Activated naive CD8-positive, alpha-beta T cell treated with anti-CD3 and anti-CD28 coated beads for 36 hours (primary cell): ENCODE results near the gene KIRREL3. TPM values are rescaled to one million over a fixed set of nuclear protein-coding genes. Genes with fewer than 3 reads are reported as not detected.

Experiments
- DNase-seq: peaks from one replicate; pipeline ENCODE4 v3.0.0; 2021
- H3K27ac Mint-ChIP-seq: one replicate; pipeline ENCODE4 v1.8.0; 2022; ENCODE audit warnings: mild to moderate bottlenecking, moderate library complexity, mixed read lengths
- H3K27me3 Mint-ChIP-seq: one replicate; pipeline ENCODE4 v1.8.0; 2022; ENCODE audit warnings: mild to moderate bottlenecking, mixed read lengths
- H3K36me3 Mint-ChIP-seq: one replicate; pipeline ENCODE4 v1.8.0; 2021; ENCODE audit warnings: mild to moderate bottlenecking, mixed read lengths
- H3K4me1 Mint-ChIP-seq: one replicate; pipeline ENCODE4 v1.8.0; 2021; ENCODE audit warnings: mixed read lengths
- H3K4me3 Mint-ChIP-seq: one replicate; pipeline ENCODE4 v1.8.0; 2022; ENCODE audit warnings: mild to moderate bottlenecking, moderate library complexity, mixed read lengths
- H3K9me3 Mint-ChIP-seq: one replicate; pipeline ENCODE4 v1.8.0; 2022; ENCODE audit warnings: mixed read lengths
- total RNA-seq, 2 experiments: library from RNA; stranded (reverse); gene quantifications; one replicate each; pipeline ENCODE4 v1.2.3, GENCODE V29; 2021

Gene KIRREL3
- total RNA-seq, 2 experiments from 2014 or later = not detected

DNA sequence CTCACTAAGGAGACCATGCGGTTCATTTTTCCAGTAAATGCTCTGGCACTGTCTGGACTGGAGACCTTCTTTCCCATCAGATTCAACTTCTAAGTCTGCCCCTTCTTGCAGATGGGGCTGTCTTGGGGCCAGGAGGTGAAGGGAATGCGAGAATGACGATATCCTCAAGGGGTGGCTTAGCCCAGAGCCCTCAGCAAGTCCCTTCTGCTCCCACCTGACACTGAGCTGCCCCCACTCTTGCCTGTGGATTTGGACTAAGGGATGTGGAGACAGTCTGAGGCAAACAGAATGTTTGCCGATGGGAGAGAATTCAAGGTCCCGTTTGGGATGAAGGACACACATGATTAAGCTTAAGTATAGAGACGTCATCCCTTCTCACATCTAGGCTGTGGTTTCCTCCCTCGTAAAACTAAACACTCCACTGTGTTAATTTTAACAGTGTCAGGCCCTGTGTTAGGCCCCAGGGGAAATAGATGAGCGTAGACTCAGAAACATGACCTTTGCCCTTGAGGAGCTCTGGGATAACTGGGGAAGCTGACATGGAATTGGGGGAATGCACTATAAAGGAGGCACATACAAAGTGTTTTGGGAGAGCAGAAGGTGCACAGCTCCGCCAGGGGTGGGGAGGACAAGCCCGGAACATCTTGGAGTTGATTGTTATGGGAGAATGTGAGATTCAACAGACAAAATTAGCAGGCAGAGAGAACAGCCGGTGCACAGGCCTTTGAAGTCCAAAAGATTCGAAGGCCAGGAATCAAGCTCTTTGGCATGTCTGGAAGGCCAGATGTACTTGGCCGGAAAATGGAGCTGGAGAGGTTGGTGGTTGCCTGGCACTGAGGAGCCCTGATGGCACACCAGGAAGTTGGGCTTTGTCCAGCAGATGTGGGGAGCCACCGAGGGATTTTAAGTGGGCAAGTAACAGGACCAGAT, 573.5 kb downstream of the KIRREL3 start:
- no peak for DNase-seq
- H3K9me3 Mint-ChIP-seq = no peaks in the 10 kb centered on the region
- no peaks in the 10 kb centered on the region for H3K4me1 Mint-ChIP-seq
- no peak overlapping the region for H3K4me3 Mint-ChIP-seq
- no peak overlapping the region for H3K27ac Mint-ChIP-seq
- no peaks in the 10 kb centered on the region for H3K27me3 Mint-ChIP-seq
- H3K36me3 Mint-ChIP-seq = no peaks in the 10 kb centered on the region

DNA sequence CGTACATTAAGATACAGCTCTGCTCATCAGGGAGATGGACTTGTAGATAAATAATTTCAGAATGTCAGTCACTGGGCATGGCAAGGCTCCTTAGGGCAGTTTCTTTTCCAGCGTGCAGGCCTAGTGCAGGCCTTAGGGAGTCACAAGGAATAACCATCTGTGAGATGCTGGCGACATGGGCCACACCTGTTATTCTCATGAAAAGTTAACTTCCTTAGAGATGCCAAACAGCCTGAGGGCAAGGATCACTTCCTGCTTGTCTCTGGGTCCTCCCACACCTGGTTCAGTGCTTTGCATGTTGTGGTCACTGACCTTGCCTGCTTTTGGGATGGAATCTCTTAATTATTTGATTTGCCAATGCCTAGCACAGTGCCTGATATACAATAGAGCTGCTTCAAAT, 574.5 kb downstream of the KIRREL3 start:
- Mint-ChIP-seq H3K27me3 (peaks cover 5% of the 10 kb centered on the region), H3K9me3 (no peaks in the 10 kb centered on the region), H3K4me3 (no peak overlapping the region), H3K4me1 (no peaks in the 10 kb centered on the region), H3K36me3 (no peaks in the 10 kb centered on the region), H3K27ac (no peak overlapping the region)
- no peak for DNase-seq

DNA sequence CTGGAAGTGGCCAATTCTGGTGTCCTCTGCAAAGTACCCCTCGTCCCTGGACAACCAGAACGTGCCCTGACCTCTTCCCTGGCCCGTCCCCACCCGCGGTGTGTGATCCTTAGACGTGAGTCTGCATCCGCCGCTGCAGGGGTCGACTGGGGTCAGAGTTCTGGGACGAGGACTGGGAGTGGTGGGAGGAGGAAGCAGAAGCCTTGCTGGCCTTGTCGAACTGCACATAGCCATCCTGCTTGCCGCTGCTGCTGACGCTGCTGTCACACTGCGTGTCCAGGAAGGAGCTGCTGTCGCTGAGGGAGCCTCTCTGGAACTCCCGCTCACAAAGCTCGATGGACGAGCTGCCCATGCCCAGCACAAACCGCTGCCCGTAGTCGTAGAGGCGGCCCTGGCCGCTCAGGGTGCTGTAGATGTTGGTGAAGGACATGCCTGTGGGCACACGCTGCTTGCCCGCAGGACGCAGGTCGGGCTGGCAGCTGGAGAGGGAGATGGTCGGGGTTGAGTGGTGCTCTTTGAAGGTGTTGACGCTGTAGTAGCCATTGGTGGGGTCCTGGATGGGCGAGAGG, 576.0 kb downstream of the KIRREL3 start:
- Mint-ChIP-seq H3K4me3 (no peak overlapping the region), H3K4me1 (peaks cover 3% of the 10 kb centered on the region), H3K36me3 (no peaks in the 10 kb centered on the region), H3K27ac (no peak overlapping the region), H3K9me3 (no peaks in the 10 kb centered on the region), H3K27me3 (peaks cover 12% of the 10 kb centered on the region)
- DNase-seq = no peak

DNA sequence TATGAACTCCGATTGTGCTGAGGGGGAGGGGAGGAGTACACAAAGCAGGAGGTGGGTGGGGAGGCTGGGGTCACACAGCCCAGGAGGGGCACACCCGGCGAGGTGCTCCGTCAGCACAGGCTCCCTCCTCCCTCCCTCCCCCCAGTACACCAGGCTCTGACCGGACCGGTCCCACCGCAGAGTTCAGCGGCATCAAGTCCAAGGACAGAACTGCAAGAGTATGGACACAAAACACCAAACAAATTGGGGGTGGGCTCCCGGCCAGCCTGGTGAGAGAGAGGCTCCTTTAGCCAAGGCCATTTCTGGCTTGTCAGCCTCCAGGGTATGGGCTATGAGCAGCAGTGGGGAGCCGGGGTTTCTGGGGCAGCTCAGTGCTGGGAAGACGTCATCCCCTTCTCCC, 576.8 kb downstream of the KIRREL3 start:
- no peak for DNase-seq
- peaks cover 3% of the 10 kb centered on the region for H3K4me1 Mint-ChIP-seq
- H3K9me3 Mint-ChIP-seq = no peaks in the 10 kb centered on the region
- H3K4me3 Mint-ChIP-seq = no peak overlapping the region
- H3K36me3 Mint-ChIP-seq = no peaks in the 10 kb centered on the region
- H3K27ac Mint-ChIP-seq = no peak overlapping the region
- peaks cover 16% of the 10 kb centered on the region for H3K27me3 Mint-ChIP-seq

DNA sequence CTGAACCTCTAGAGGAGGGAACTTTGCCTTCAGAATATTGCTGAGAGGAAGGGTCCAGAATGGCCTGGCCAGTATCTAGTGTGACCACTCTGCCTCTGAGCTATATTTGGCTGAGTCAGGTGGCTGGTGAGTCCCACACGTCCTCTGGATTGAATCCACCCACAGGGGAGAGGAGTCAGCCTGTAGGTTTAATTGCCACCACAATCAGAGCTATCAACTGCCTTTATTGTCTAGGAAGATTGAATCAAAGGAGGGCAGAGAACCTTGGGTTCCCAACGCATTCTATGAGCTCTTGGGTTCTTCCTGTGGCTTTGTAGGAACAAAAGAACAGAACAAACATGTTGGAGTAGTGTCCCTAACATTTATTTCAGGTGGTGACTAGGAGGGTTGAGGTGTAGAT, 577.4 kb downstream of the KIRREL3 start:
- Mint-ChIP-seq H3K4me3 (no peak overlapping the region), H3K9me3 (no peaks in the 10 kb centered on the region), H3K27ac (no peak overlapping the region), H3K36me3 (no peaks in the 10 kb centered on the region), H3K27me3 (peaks cover 21% of the 10 kb centered on the region), H3K4me1 (peaks cover 3% of the 10 kb centered on the region)
- no peak for DNase-seq

DNA sequence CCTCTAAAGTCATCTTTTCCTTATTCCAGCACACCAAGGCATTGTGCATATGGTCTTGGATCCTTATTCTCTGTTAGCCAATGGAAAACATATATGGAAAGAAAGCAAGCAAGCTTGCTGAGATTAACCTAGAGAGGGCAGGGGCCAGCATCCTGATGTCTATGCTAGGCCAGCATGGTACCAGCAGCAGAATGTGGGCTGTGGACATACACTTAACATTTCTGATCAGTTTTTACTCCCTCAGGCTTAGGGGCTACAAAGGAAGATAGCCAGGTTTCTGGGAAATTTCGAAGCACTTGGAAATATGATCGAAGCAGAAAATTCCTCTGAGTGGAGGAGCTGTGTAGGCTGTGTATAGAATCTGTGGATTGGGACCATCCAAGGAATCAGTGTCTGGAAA, 578.1 kb downstream of the KIRREL3 start:
- H3K4me1 Mint-ChIP-seq = peaks cover 3% of the 10 kb centered on the region
- no peak for DNase-seq
- no peaks in the 10 kb centered on the region for H3K9me3 Mint-ChIP-seq
- peaks cover 21% of the 10 kb centered on the region for H3K27me3 Mint-ChIP-seq
- H3K27ac Mint-ChIP-seq = no peak overlapping the region
- H3K4me3 Mint-ChIP-seq = no peak overlapping the region
- H3K36me3 Mint-ChIP-seq = no peaks in the 10 kb centered on the region

DNA sequence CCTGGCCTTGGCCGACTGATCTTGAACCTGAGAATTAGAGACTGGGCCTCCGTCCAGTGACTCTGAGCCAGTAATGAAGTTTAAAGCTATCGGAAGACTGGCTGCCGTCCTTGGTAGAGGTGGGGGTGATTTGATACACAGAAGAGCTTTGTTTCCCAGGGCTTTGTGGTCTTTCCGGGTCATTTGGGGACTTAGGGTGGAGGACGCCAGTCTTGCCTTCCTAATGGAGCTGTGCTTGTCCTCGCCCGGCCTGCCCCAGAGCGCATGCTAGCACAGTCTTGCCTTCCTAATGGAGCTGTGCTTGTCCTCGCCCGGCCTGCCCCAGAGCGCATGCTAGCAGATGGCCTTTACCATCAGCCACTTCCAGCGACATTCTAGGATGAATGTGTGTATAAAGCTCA, 579.3 kb downstream of the KIRREL3 start:
- no peak overlapping the region for H3K4me3 Mint-ChIP-seq
- DNase-seq = no peak
- no peak overlapping the region for H3K27ac Mint-ChIP-seq
- no peaks in the 10 kb centered on the region for H3K9me3 Mint-ChIP-seq
- H3K27me3 Mint-ChIP-seq = peaks cover 21% of the 10 kb centered on the region
- peaks cover 5% of the 10 kb centered on the region for H3K4me1 Mint-ChIP-seq
- no peaks in the 10 kb centered on the region for H3K36me3 Mint-ChIP-seq

DNA sequence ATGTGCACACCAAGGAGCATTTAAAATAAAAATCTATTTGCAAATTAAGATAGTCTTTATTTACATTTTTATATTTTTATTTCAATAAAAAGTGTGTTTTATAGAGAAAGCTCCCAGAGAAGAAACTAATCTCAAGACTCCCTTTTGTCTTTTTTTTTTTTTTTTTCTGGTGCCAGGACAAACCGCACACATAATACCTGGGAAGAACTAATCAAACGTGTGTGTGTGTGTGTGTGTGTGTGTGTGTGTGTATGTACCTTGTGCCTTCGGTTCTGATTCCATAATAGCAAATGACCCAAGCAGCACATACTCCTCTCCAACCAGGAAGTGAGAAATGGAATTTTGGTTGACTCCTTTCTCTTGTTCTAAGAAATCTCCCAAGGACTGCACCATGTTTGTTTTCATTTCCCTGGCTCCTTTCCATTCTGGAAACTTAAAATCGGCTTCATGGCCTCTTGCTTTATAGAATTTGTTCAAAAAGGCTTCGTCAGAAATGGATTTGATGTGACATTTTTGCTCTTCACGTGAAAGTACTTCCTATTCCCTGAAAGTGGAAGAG, 579.8 kb downstream of the KIRREL3 start:
- peaks cover 10% of the 10 kb centered on the region for H3K4me1 Mint-ChIP-seq
- no peaks in the 10 kb centered on the region for H3K9me3 Mint-ChIP-seq
- H3K27me3 Mint-ChIP-seq = peaks cover 21% of the 10 kb centered on the region
- no peak overlapping the region for H3K27ac Mint-ChIP-seq
- no peak for DNase-seq
- peaks cover 3% of the 10 kb centered on the region for H3K36me3 Mint-ChIP-seq
- no peak overlapping the region for H3K4me3 Mint-ChIP-seq

DNA sequence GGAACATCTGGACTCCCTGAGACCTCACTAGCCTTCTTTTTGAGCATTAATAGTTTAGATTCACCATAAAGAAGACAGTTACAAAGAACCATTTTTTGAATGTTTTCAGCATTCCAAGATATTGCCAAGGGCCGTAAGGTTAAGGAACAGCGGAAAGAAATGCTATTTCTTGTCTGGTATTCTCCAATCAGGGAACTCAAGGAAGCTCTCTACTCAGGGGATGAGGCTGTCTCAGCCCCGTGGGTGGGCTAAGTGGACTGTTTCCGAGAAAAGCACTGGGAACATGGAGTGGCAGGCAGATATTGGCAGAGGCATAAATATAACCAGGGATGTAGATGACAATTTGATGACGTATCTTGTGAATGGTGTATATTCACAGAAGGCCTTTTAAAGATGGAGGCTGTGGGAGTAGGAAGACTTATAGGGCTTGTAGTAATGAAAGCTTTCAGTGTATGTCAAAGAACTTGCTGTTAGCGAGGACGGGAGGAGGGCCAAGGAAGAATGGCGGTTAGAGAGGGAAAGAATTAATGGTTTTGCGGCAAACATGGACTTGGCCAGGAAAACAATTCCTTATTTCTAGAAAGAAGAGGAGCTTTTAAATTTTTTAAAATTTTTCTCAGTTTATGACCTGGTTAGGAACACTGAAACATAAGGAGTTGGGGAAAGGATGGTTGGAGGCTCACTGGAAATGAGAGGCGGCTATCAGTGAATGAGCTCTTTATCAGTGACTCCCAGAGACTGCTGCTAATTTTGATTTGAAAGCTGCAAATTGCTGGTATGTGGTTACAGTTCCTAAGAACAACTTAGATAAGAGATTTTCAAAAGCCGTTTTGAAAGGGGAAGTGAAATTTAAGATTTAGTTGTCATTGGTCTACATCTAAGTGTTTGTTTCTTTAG, 580.5 kb downstream of the KIRREL3 start:
- no peak for DNase-seq

DNA sequence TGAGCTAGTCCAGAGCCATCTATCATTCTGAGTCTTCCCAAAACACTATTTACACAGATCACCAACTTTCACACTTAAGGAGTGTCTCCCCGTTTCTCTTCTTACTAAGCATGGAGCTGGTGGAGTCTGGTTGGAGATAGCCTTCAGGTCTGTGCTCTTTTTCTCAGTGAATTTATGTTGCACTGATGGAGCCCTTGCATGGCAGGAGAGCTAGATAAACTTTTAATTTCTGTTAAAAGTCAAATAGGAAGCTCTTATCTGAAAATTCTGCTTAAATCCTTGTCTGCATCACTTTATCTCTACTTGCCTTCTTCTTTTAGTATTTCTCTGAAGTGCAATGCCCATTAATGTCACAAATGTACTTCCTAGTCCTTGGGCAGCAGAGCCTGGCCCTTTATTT, 581.7 kb downstream of the KIRREL3 start:
- DNase-seq = no peak
- peaks cover 21% of the 10 kb centered on the region for H3K27me3 Mint-ChIP-seq
- no peak overlapping the region for H3K27ac Mint-ChIP-seq
- no peak overlapping the region for H3K4me3 Mint-ChIP-seq
- H3K9me3 Mint-ChIP-seq = no peaks in the 10 kb centered on the region
- peaks cover 12% of the 10 kb centered on the region for H3K4me1 Mint-ChIP-seq
- peaks cover 3% of the 10 kb centered on the region for H3K36me3 Mint-ChIP-seq

More for the DNA sequence above, 580.5 kb downstream of the KIRREL3 start:
- Mint-ChIP-seq H3K9me3 (no peaks in the 10 kb centered on the region), H3K27me3 (peaks cover 21% of the 10 kb centered on the region), H3K27ac (no peak overlapping the region), H3K36me3 (peaks cover 3% of the 10 kb centered on the region), H3K4me1 (peaks cover 12% of the 10 kb centered on the region), H3K4me3 (no peak overlapping the region)

DNA sequence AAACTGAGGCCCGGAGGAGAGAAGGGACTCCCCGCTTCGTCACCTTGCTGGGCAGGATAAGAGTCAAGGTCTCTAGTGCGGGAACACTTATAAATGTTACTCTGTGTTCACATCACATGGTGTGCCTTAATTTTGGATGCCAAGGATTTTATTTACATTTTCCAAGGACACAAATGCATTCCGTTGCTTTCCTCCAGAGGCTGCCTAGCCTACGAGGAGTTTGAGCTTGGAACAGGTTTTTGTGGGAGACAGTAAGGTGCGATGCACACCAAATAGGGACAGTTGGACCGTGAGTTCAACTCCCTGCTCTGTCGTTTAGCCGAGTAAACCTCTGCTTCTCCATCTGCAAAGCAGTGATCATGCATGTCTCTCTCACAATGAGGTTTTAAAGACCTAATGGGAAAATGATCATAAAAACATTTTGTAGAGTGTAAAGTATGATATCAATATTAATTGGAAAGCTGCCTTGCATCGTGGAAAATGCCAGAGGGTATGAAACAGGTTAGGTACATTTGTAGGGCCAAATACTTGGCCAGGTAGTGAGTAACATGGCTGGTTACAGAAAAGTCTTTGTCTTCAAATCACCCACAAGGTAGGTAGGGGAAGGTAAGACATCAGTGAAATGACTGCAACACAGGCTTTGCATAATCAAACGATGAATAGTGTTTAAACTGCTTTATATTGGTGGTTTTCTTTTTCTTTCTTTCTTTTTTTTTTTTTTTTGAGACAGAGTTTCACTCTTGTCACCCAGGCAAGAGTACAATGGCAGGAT, 583.3 kb downstream of the KIRREL3 start:
- peaks cover 21% of the 10 kb centered on the region for H3K27me3 Mint-ChIP-seq

DNA sequence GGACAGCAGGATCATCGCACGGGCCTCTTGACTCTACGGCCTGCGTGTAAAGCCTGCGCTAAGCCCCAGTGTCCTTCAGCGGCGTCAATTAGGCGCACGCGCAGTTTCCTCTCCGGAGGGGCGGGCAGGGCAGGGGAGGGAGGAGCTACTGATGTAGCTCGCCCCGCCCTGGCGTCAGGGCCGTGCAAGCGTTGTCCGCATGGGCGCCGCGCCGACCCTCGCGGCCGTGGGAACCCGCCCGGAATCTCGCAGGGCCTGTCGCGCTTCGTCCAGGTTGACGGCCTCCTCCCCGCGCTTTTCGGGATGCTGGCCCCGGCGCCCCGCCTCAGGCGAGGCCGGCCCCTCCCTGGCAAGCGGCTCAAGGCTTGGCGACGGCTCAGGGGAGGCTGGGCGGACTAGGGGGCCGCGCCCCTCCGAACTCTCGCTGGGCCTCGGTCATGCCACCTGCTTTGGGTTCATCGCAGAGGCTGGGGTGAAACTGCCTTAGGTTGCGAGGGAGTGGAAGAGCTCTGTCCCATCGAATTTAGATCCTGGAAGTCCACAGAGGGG, 584.0 kb downstream of the KIRREL3 start:
- Mint-ChIP-seq H3K9me3 (no peaks in the 10 kb centered on the region), H3K4me3 (peak overlapping the region; percentile 59), H3K4me1 (peaks cover 12% of the 10 kb centered on the region), H3K27ac (peak overlapping the region; percentile 38), H3K27me3 (peaks cover 21% of the 10 kb centered on the region), H3K36me3 (peaks cover 3% of the 10 kb centered on the region)
- DNase-seq = peak; percentile 74

More for the DNA sequence above, 583.3 kb downstream of the KIRREL3 start:
- H3K4me1 Mint-ChIP-seq = peaks cover 12% of the 10 kb centered on the region
- no peak overlapping the region for H3K27ac Mint-ChIP-seq
- DNase-seq = no peak
- peaks cover 3% of the 10 kb centered on the region for H3K36me3 Mint-ChIP-seq
- peak overlapping the region; percentile 51 for H3K4me3 Mint-ChIP-seq
- no peaks in the 10 kb centered on the region for H3K9me3 Mint-ChIP-seq

DNA sequence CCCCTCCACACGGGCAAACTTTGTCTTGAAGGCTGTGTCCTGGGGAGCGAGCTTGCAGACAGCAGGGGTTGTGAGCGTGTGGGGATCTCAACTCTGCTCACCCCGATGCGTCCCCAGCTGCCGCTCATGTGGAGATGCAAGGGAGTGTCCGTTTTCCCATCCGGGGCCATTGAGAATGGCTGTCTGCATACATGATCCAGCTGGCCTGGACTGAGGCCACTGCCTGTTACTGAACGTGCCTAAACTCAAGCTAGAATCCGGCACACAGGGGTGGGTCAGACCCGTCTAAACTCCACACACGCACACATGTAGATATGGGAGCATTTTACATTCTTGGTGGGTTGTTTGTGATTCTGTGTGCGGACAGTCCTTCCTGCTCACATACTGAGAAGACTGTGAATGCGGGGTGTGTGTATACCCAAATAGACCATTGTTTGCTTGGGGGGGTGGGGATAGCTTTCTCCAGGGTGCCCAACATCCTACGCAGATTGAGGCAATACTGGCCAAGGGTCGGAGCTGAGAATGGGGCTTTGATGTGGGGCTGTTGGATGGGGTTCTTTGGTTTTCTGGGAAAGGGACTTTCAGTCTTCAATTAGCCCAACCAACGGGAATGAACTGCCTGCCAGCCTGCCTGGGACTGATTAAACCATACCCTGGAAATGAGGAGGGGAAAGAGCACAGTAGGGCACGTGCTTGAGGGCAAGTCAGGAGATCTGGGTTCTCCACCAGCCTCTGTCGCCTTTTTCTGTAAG, 584.7 kb downstream of the KIRREL3 start:
- DNase-seq = no peak
- peaks cover 3% of the 10 kb centered on the region for H3K36me3 Mint-ChIP-seq
- peaks cover 12% of the 10 kb centered on the region for H3K4me1 Mint-ChIP-seq
- peak overlapping the region; percentile 59 for H3K4me3 Mint-ChIP-seq
- peaks cover 16% of the 10 kb centered on the region for H3K27me3 Mint-ChIP-seq
- H3K27ac Mint-ChIP-seq = peak overlapping the region; percentile 38
- no peaks in the 10 kb centered on the region for H3K9me3 Mint-ChIP-seq
